ENCODE measurements around the gene BACH2. TPM values are rescaled to one million over a fixed set of nuclear protein-coding genes. Genes with fewer than 3 reads are reported as not detected.
"Not testable (repeated sequence)": the region's sequence is repeated elsewhere in the genome, so short reads cannot be mapped to it uniquely, and the experiment has no call there.

The BACH2 gene
- total RNA-seq = 0.87 and 1.2 TPM in 2 replicates

- no peak for DNase-seq (ENCODE audit: extremely low read depth, low read depth, low spot score)
These were observed at the start of gene BACH2 for GRCh38 chr6:90296341-90297114. Gene BACH2, minus strand, starts transcription at chr6:90296843. Its CDS starts 287,999 bp downstream, at chr6:90008844.

GRCh38 chr6:90343576-90343975, 46.9 kb upstream of the BACH2 start:
- DNase-seq (ENCODE audit: extremely low read depth, low read depth, low spot score) = no peak

- no peak for DNase-seq (ENCODE audit: extremely low read depth, low read depth, low spot score)
These were observed 41.8 kb upstream of the BACH2 start for GRCh38 chr6:90338409-90338808.

GRCh38 chr6:90336388-90336947, 39.8 kb upstream of the BACH2 start:
- DNase-seq (ENCODE audit: extremely low read depth, low read depth, low spot score) = no peak

GRCh38 chr6:90333928-90334327, 37.3 kb upstream of the BACH2 start:
- DNase-seq (ENCODE audit: extremely low read depth, low read depth, low spot score) = no peak

GRCh38 chr6:90332978-90333543, 36.4 kb upstream of the BACH2 start:
- DNase-seq (ENCODE audit: extremely low read depth, low read depth, low spot score) = not testable (repeated sequence)

- DNase-seq (ENCODE audit: extremely low read depth, low read depth, low spot score) = no peak
These were observed 32.9 kb upstream of the BACH2 start for GRCh38 chr6:90329386-90330077.

- no peak for DNase-seq (ENCODE audit: extremely low read depth, low read depth, low spot score)
These were observed 31.4 kb upstream of the BACH2 start for GRCh38 chr6:90328004-90328403.

- DNase-seq (ENCODE audit: extremely low read depth, low read depth, low spot score) = no peak
These were observed 29.9 kb upstream of the BACH2 start for GRCh38 chr6:90326404-90327057.

- DNase-seq (ENCODE audit: extremely low read depth, low read depth, low spot score) = no peak
These were observed 27.1 kb upstream of the BACH2 start for GRCh38 chr6:90323706-90324105.

- DNase-seq (ENCODE audit: extremely low read depth, low read depth, low spot score) = no peak
These were observed 26.4 kb upstream of the BACH2 start for GRCh38 chr6:90322976-90323474.

GRCh38 chr6:90319979-90320685, 23.5 kb upstream of the BACH2 start:
- no peak for DNase-seq (ENCODE audit: extremely low read depth, low read depth, low spot score)

GRCh38 chr6:90319044-90319443, 22.4 kb upstream of the BACH2 start:
- DNase-seq (ENCODE audit: extremely low read depth, low read depth, low spot score) = no peak

- no peak for DNase-seq (ENCODE audit: extremely low read depth, low read depth, low spot score)
These were observed 19.3 kb upstream of the BACH2 start for GRCh38 chr6:90315986-90316385.

- no peak for DNase-seq (ENCODE audit: extremely low read depth, low read depth, low spot score)
These were observed 18.8 kb upstream of the BACH2 start for GRCh38 chr6:90315354-90315950.

- DNase-seq (ENCODE audit: extremely low read depth, low read depth, low spot score) = no peak
These were observed 17.9 kb upstream of the BACH2 start for GRCh38 chr6:90314514-90314913.

- no peak for DNase-seq (ENCODE audit: extremely low read depth, low read depth, low spot score)
These were observed 14.9 kb upstream of the BACH2 start for GRCh38 chr6:90311569-90311968.

- DNase-seq (ENCODE audit: extremely low read depth, low read depth, low spot score) = no peak
These were observed 9.3 kb upstream of the BACH2 start for GRCh38 chr6:90305800-90306448.

- no peak for DNase-seq (ENCODE audit: extremely low read depth, low read depth, low spot score)
These were observed 7.7 kb upstream of the BACH2 start for GRCh38 chr6:90304308-90304707.
